Right atrium auricular region (tissue), 2 donors: ENCODE measurements around the gene RIOK1. TPM values are rescaled to one million over a fixed set of nuclear protein-coding genes. Genes with fewer than 3 reads are reported as not detected.
"Not testable (repeated sequence)": the region's sequence is repeated elsewhere in the genome, so short reads cannot be mapped to it uniquely, and the experiment has no call there.

Experiments
- DNase-seq: peaks from one replicate; pipeline ENCODE4 v3.0.0-alpha.2; 2019; ENCODE audit warnings: low spot score
- H3K27ac ChIP-seq, 2 donors: fragments of 200-600 bp; sonication (generic); 1 replicate in 1 of 2; 2 replicates in 1 of 2; pipeline ENCODE4 v1.5.1; 2016 to 2019
- H3K27me3 ChIP-seq, 2 donors: fragments of 200-600 bp; sonication (generic); one replicate each; pipeline versions ENCODE4 v1.5.1 to v1.6.0; 2017 to 2019
- H3K36me3 ChIP-seq: fragments of 200-600 bp; sonication (generic); one replicate; pipeline ENCODE4 v1.5.1; 2016
- H3K4me1 ChIP-seq, 2 donors: fragments of 200-600 bp; sonication (generic); one replicate each; pipeline versions ENCODE4 v1.5.1 to v1.6.0; 2017 to 2019
- H3K4me3 ChIP-seq, 2 donors: fragments of 200-600 bp; sonication (generic); 1 replicate in 1 of 2; 2 replicates in 1 of 2; pipeline ENCODE4 v1.5.1; 2017 to 2019; ENCODE audit warnings: mild to moderate bottlenecking in 1 of 2, moderate library complexity in 1 of 2
- H3K9me3 ChIP-seq, 2 donors: fragments of 200-600 bp; sonication (generic); one replicate each; pipeline ENCODE4 v1.5.1; 2019
- total RNA-seq, 2 donors: library from RNA; depleted of rRNA; stranded (reverse); fragments of >200 nt; gene quantifications; one replicate each; pipeline ENCODE4 v1.1.0, GENCODE V29; 2016
- TF ChIP-seq, protein P1 (sequence below), 2 donors: fragments of 200-600 bp; sonication (generic); IDR thresholded peaks; one replicate each; pipeline ENCODE4 v1.5.1; 2019; ENCODE audit warnings: antibody characterized with exemption in 2 of 2

The RIOK1 gene
- total RNA-seq, 2 donors from 2014 or later = 8.5 to 13.9 TPM

DNA sequence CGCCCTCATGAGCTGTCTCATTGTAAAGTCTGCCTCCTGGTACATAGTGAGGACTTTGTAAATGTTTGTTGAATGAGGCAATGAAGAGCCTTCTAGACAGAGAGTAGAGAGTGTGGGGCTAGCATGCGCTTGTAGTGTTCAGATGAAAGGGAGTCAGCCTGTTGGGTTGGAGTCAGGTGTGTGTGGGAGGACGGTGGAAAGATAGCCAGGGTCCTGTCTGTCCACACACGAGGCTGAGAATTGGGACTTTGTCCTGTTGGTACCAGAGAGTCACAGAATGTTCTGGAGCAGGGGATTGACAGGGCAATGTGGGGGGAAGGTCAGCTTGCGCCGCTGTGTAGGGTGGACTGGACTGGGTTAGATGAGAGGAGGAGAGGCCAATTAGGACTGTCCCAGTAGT, 58.6 kb downstream of the RIOK1 start:
- TF ChIP-seq, protein P1, sequence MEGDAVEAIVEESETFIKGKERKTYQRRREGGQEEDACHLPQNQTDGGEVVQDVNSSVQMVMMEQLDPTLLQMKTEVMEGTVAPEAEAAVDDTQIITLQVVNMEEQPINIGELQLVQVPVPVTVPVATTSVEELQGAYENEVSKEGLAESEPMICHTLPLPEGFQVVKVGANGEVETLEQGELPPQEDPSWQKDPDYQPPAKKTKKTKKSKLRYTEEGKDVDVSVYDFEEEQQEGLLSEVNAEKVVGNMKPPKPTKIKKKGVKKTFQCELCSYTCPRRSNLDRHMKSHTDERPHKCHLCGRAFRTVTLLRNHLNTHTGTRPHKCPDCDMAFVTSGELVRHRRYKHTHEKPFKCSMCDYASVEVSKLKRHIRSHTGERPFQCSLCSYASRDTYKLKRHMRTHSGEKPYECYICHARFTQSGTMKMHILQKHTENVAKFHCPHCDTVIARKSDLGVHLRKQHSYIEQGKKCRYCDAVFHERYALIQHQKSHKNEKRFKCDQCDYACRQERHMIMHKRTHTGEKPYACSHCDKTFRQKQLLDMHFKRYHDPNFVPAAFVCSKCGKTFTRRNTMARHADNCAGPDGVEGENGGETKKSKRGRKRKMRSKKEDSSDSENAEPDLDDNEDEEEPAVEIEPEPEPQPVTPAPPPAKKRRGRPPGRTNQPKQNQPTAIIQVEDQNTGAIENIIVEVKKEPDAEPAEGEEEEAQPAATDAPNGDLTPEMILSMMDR (IDR thresholded peaks at IDR 0.05) = no peak

GRCh38 chr6:7449018-7449417, 59.4 kb downstream of the RIOK1 start:
- Histone ChIP-seq H3K4me3 (no peak overlapping the region), H3K9me3 (no peaks in the 10 kb centered on the region), H3K27me3 (no peaks in the 10 kb centered on the region), H3K4me1 (no peaks in the 10 kb centered on the region), H3K27ac (no peak overlapping the region), H3K36me3 (no peaks in the 10 kb centered on the region)
- DNase-seq = no peak
- TF ChIP-seq, protein P1 (IDR thresholded peaks at IDR 0.05) = no peak

More for the DNA sequence above, 58.6 kb downstream of the RIOK1 start:
- H3K27me3 ChIP-seq = no peaks in the 10 kb centered on the region
- no peaks in the 10 kb centered on the region for H3K36me3 ChIP-seq
- H3K9me3 ChIP-seq = no peaks in the 10 kb centered on the region
- no peak overlapping the region for H3K4me3 ChIP-seq
- no peak overlapping the region for H3K27ac ChIP-seq
- DNase-seq = no peak
- H3K4me1 ChIP-seq = no peaks in the 10 kb centered on the region

- H3K9me3 ChIP-seq = no peaks in the 10 kb centered on the region
- TF ChIP-seq, protein P1 (IDR thresholded peaks at IDR 0.05) = no peak
- no peaks in the 10 kb centered on the region for H3K27me3 ChIP-seq
- DNase-seq = no peak
- no peak overlapping the region for H3K4me3 ChIP-seq
- no peaks in the 10 kb centered on the region for H3K4me1 ChIP-seq
- H3K36me3 ChIP-seq = no peaks in the 10 kb centered on the region
- no peak overlapping the region for H3K27ac ChIP-seq
Measured at GRCh38 chr6:7451326-7451725, 61.7 kb downstream of the RIOK1 start.

DNA sequence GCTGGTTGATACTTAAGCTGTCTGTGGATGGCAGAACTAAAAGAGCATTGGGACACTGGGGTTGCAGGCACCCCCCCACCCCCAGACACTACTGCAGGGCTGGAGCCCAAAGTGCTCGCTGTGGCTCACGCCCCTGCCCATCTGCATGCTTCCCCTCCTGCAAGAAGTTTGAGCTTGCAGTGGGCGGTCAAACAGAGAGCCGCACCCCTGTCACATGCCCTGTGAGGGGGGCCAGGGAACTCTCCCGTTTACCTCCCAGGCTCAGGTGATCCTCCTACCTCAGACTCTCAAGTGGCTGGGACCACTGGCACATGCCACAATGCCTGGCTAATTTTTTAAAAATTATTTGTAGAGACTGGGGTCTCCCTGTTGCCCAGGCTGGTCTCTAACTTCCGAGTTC, 63.3 kb downstream of the RIOK1 start:
- Histone ChIP-seq H3K36me3 (no peaks in the 10 kb centered on the region), H3K27me3 (no peaks in the 10 kb centered on the region), H3K4me3 (no peak overlapping the region), H3K4me1 (no peaks in the 10 kb centered on the region), H3K9me3 (no peaks in the 10 kb centered on the region), H3K27ac (no peak overlapping the region)
- no peak for DNase-seq
- TF ChIP-seq, protein P1 (IDR thresholded peaks at IDR 0.05) = no peak

DNA sequence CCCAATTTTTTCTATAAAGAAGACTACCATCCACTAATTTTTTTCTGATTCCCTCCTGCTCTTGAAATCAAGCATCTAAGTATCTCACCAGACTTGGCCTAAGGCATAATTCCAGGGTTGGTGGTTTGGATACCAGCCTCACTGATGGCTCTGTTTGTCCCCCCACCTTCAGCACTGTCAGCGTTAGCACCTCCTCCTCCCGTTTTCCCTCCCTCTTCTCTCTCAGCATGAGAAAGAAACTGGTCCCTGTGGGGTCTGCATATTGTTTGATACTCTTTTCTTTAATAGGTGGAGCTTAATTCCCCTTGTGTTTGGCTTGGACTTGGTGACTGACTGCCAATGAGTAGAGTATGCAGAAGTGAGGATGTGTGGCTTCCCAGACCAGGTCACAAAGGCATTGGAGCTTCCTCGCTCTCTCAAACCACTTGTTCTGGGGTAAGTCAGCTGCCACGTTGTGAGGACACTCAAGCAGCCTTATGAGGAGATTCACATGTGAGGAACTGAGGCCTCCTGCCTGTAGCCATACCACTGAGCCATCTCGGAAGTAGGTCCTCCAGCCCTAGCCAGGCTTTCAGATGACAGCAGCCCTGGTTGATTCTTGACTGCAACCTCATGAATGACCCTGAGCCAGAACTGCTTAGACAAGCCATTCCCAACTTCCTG, 65.2 kb downstream of the RIOK1 start:
- H3K4me3 ChIP-seq = no peak overlapping the region
- H3K9me3 ChIP-seq = no peaks in the 10 kb centered on the region
- H3K27ac ChIP-seq = no peak overlapping the region
- no peaks in the 10 kb centered on the region for H3K27me3 ChIP-seq
- H3K4me1 ChIP-seq = no peaks in the 10 kb centered on the region
- DNase-seq = no peak
- no peaks in the 10 kb centered on the region for H3K36me3 ChIP-seq
- TF ChIP-seq, protein P1 (IDR thresholded peaks at IDR 0.05) = no peak

- H3K27ac ChIP-seq, H3K4me1 ChIP-seq, H3K36me3 ChIP-seq, DNase-seq, H3K27me3 ChIP-seq, H3K4me3 ChIP-seq, H3K9me3 ChIP-seq: not testable (repeated sequence)
Measured at GRCh38 chr6:7456302-7456701, 66.7 kb downstream of the RIOK1 start.
